Stimulated activated naive CD4-positive, alpha-beta T cell treated with Interleukin-2 at 50 U/mL for 16 hours (primary cell): ENCODE data around the gene PFDN1.

ENCODE experiments used
- DNase-seq: peaks from one replicate; lab custom pipeline; 2025; lab: John Stamatoyannopoulos, UW

Gene PFDN1

GRCh38 chr5:140259500-140259899, 43.4 kb downstream of the PFDN1 start:
- no peak for DNase-seq

- no peak for DNase-seq
These were observed 44.0 kb downstream of the PFDN1 start for GRCh38 chr5:140258873-140259272.

GRCh38 chr5:140258016-140258415, 44.9 kb downstream of the PFDN1 start:
- DNase-seq = no peak

- DNase-seq = no peak
These were observed 46.2 kb downstream of the PFDN1 start for GRCh38 chr5:140256726-140257125.

GRCh38 chr5:140255460-140256157, 47.3 kb downstream of the PFDN1 start:
- no peak for DNase-seq

GRCh38 chr5:140253985-140254384, 48.9 kb downstream of the PFDN1 start:
- no peak for DNase-seq

- no peak for DNase-seq
These were observed 50.3 kb downstream of the PFDN1 start for GRCh38 chr5:140252470-140253126.

- DNase-seq = peak; percentile 72
These were observed 51.4 kb downstream of the PFDN1 start for GRCh38 chr5:140251527-140251973.

- no peak for DNase-seq
These were observed 52.5 kb downstream of the PFDN1 start for GRCh38 chr5:140250386-140250785.

GRCh38 chr5:140249536-140249935, 53.4 kb downstream of the PFDN1 start:
- no peak for DNase-seq

- no peak for DNase-seq
These were observed 54.5 kb downstream of the PFDN1 start for GRCh38 chr5:140248414-140248813.

GRCh38 chr5:140246378-140247122, 56.4 kb downstream of the PFDN1 start:
- DNase-seq = no peak

- DNase-seq = no peak
These were observed 57.0 kb downstream of the PFDN1 start for GRCh38 chr5:140245926-140246325.

GRCh38 chr5:140245341-140245740, 57.6 kb downstream of the PFDN1 start:
- DNase-seq = no peak

GRCh38 chr5:140244525-140245025, 58.3 kb downstream of the PFDN1 start:
- peak; percentile 73 for DNase-seq

GRCh38 chr5:140243706-140244250, 59.1 kb downstream of the PFDN1 start:
- DNase-seq = no peak

GRCh38 chr5:140242890-140243585, 59.9 kb downstream of the PFDN1 start:
- DNase-seq = no peak

GRCh38 chr5:140242099-140242498, 60.8 kb downstream of the PFDN1 start:
- DNase-seq = no peak

- no peak for DNase-seq
These were observed 61.8 kb downstream of the PFDN1 start for GRCh38 chr5:140240987-140241706.

- DNase-seq = peak; percentile 45
These were observed 62.8 kb downstream of the PFDN1 start for GRCh38 chr5:140239939-140240700.
